ENCODE measurements around the gene STK39. TPM values are rescaled to one million over a fixed set of nuclear protein-coding genes. Genes with fewer than 3 reads are reported as not detected.
A peak's percentile ranks its signal among the peaks of the same experiment; 100 is the strongest.

The STK39 gene
- polyA plus RNA-seq, 1 donor (not counting 4 experiments of a cell fraction or from before 2014, with no cell fraction given): 20.7 TPM

- Histone ChIP-seq H3K4me1 (ENCODE audit: control insufficient read depth, extremely low read depth, insufficient read depth, low read length) (peaks cover 45% of the 10 kb centered on the region), H4K20me1 (ENCODE audit: control insufficient read depth, extremely low read depth, insufficient read depth, low read length) (no peaks in the 10 kb centered on the region), H3K4me3 (ENCODE audit: control insufficient read depth in 2 of 3, extremely low read depth in 1 of 3, insufficient read depth in 2 of 3, low read depth in 1 of 3, low read length in 3 of 3) (no peak overlapping the region), H3K36me3 (ENCODE audit: control insufficient read depth in 2 of 2, extremely low read depth in 1 of 2, insufficient read depth in 2 of 2, low read length in 2 of 2) (no peaks in the 10 kb centered on the region), H3K9me3 (ENCODE audit: control insufficient read depth, low read depth, low read length) (no peaks in the 10 kb centered on the region), H2AFZ (ENCODE audit: control insufficient read depth, low read length) (no peak overlapping the region), H3K4me2 (ENCODE audit: control insufficient read depth, extremely low read depth, insufficient read depth, low read depth, low read length) (peak overlapping the region; percentile 90), H3K27ac (ENCODE audit: control insufficient read depth, insufficient read depth, low read length) (no peak overlapping the region), H3K79me2 (ENCODE audit: control insufficient read depth, insufficient read depth, low read length) (peaks cover 36% of the 10 kb centered on the region), H3K27me3 (ENCODE audit: control insufficient read depth, extremely low read depth, insufficient read depth, low read length) (no peaks in the 10 kb centered on the region), H3K9me1 (ENCODE audit: control insufficient read depth, extremely low read depth, insufficient read depth, low read length) (no peaks in the 10 kb centered on the region), H3K9ac (ENCODE audit: control insufficient read depth, extremely low read depth, insufficient read depth, low read length) (no peak overlapping the region)
- FAIRE-seq (no peak), DNase-seq (ENCODE audit: low read depth, low spot score) (no peak)
- dilution Hi-C loops (cut with MboI; ENCODE audit: extremely low pct_ligation_motif_present, low sequenced_read_pairs): no loop called here
- TF ChIP-seq CTCF (optimal IDR thresholded peaks at IDR 0.05 in 1 of 3, IDR thresholded peaks at IDR 0.05 in 1 of 3, conservative IDR thresholded peaks at IDR 0.05 in 1 of 3; ENCODE audit: extremely low read depth in 1 of 3, insufficient read depth in 2 of 3, low read length in 3 of 3): no peak
- TF ChIP-seq EZH2 (IDR thresholded peaks at IDR 0.05; ENCODE audit: low read length): no peak
Measured at GRCh38 chr2:168245074-168245825, 2.1 kb downstream of the STK39 start.

DNA sequence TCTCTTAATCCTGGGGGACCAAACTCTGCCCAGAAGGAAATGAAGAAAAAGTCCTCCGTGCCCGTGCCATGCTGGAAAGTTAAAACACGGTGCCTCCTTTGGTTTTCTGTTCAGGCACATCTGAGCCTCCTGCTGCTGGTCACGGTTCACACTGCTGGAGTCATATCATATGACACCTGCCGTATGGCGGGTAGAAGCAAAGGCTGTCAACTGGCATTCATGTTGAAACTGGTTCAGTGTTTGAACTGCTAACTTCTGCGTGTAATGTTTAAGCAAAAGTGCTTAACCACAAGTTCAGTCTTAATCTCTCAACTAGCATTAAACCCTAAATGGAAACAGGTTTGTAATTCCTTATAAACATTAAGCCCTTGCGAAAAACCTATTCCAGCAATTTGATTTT is 3.1 kb downstream of the STK39 start:
- H3K27ac ChIP-seq (ENCODE audit: control insufficient read depth, insufficient read depth, low read length): no peak overlapping the region
- H3K4me2 ChIP-seq (ENCODE audit: control insufficient read depth, extremely low read depth, insufficient read depth, low read depth, low read length): peak overlapping the region; percentile 90

More for the DNA sequence above, 3.1 kb downstream of the STK39 start:
- TF ChIP-seq EZH2 (IDR thresholded peaks at IDR 0.05; ENCODE audit: low read length) (no peak), CTCF (optimal IDR thresholded peaks at IDR 0.05 in 1 of 3, IDR thresholded peaks at IDR 0.05 in 1 of 3, conservative IDR thresholded peaks at IDR 0.05 in 1 of 3; ENCODE audit: extremely low read depth in 1 of 3, insufficient read depth in 2 of 3, low read length in 3 of 3) (peak in 1 of 3 experiments; percentile 10)
- H3K79me2 ChIP-seq (ENCODE audit: control insufficient read depth, insufficient read depth, low read length): peaks cover 44% of the 10 kb centered on the region
- H3K4me1 ChIP-seq (ENCODE audit: control insufficient read depth, extremely low read depth, insufficient read depth, low read length): peaks cover 45% of the 10 kb centered on the region
- no peaks in the 10 kb centered on the region for H3K9me1 ChIP-seq (ENCODE audit: control insufficient read depth, extremely low read depth, insufficient read depth, low read length)
- dilution Hi-C loops (cut with MboI; ENCODE audit: extremely low pct_ligation_motif_present, low sequenced_read_pairs): no loop called here
- H3K9ac ChIP-seq (ENCODE audit: control insufficient read depth, extremely low read depth, insufficient read depth, low read length): no peak overlapping the region
- H2AFZ ChIP-seq (ENCODE audit: control insufficient read depth, low read length): no peak overlapping the region
- H3K4me3 ChIP-seq (ENCODE audit: control insufficient read depth in 2 of 3, extremely low read depth in 1 of 3, insufficient read depth in 2 of 3, low read depth in 1 of 3, low read length in 3 of 3): no peak overlapping the region
- H4K20me1 ChIP-seq (ENCODE audit: control insufficient read depth, extremely low read depth, insufficient read depth, low read length): no peaks in the 10 kb centered on the region
- H3K27me3 ChIP-seq (ENCODE audit: control insufficient read depth, extremely low read depth, insufficient read depth, low read length): no peaks in the 10 kb centered on the region
- no peak for DNase-seq (ENCODE audit: low read depth, low spot score)
- peak; percentile 79 for FAIRE-seq
- H3K9me3 ChIP-seq (ENCODE audit: control insufficient read depth, low read depth, low read length): no peaks in the 10 kb centered on the region
- no peaks in the 10 kb centered on the region for H3K36me3 ChIP-seq (ENCODE audit: control insufficient read depth in 2 of 2, extremely low read depth in 1 of 2, insufficient read depth in 2 of 2, low read length in 2 of 2)
